GM18868 (cell line): ENCODE results near the gene ZKSCAN7.
"Not testable (repeated sequence)": the region's sequence is repeated elsewhere in the genome, so short reads cannot be mapped to it uniquely, and the experiment has no call there.

Experiments
- ATAC-seq: cut with Tn5 transposase; IDR thresholded peaks from one replicate; pipeline ENCODE4 v1.9.1; 2021; ENCODE audit warnings: mild to moderate bottlenecking, moderate library complexity; ENCODE audit not compliant: unreplicated experiment

ZKSCAN7 gene

GRCh38 chr3:44554626-44555592 lies at the start of gene ZKSCAN7:
ZKSCAN7 (plus strand) TSS chr3:44555193; CDS start chr3:44557048, 1,855 bp downstream.
- peak; percentile 83 for ATAC-seq

- no peak for ATAC-seq
Measured at GRCh38 chr3:44506556-44506955, 48.4 kb upstream of the ZKSCAN7 start.

GRCh38 chr3:44506961-44507360 lies 48.0 kb upstream of the ZKSCAN7 start:
- no peak for ATAC-seq

DNA sequence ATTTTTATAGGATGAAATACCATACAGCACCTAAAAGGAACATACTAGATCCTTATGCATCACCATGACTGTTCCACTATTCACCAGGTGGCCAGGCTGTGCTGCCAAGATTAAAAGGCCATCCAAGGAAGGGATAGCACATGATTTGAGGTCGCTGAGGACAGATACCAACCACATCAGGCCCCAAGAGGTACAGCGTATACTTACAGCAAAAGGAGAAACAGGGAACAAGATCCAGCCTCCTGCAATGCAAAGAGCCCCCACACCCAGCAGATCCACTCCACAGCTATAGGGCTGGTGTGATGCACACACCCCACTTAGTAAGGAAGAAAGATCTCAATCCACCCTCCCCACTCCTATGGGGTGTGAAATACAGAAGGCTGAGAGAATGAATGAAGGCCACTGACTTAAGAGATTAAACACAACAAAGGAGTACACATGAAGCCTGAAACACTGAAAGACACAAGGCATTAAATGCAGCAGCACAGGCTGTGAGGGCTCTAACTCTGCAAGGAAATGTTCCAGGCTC lies 45.5 kb upstream of the ZKSCAN7 start:
- peak; percentile 27 for ATAC-seq

DNA sequence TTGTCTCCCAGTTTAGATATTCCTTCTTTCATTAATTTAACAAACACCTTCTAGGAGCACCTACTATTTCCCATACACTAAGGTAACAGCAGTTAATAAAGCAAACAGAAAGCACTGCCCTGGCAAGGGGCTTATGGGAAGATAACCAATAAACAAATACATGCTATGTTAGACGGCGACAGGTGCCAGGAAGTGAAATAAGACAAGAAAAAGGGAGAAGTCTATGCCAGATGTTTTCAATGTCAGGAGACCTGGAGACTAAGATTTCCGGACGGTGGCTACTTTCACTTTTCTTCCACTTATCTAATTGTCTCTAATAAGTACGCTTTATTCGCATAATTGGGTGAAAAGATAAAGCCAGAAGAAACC lies 45.0 kb upstream of the ZKSCAN7 start:
- ATAC-seq = peak; percentile 46

GRCh38 chr3:44511238-44511566 lies 43.8 kb upstream of the ZKSCAN7 start:
- no peak for ATAC-seq

DNA sequence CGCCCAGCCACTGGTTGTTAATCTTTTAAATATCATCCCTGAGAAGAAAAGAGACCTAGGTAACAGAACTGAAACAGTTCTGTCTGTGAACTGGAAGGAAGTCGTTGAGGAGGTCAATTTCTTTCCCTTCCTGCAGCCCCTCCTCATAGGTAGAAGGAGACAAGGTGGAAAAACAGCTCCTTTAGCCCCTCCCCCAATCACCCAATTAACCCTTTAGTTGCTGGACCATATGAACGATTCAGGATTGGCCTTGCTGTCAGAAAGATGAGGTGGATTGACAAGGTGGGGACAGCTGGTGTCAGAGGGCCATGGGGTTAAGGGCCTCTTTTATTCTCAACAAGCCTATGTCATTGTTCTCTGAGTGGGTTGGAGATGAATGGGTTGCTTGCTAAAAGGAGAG lies 41.5 kb upstream of the ZKSCAN7 start:
- ATAC-seq = no peak

- no peak for ATAC-seq
Measured at GRCh38 chr3:44516230-44516629, 38.8 kb upstream of the ZKSCAN7 start.

GRCh38 chr3:44518782-44519156 lies 36.2 kb upstream of the ZKSCAN7 start:
- ATAC-seq = no peak

- ATAC-seq = no peak
Measured at GRCh38 chr3:44521721-44522120, 33.3 kb upstream of the ZKSCAN7 start.

GRCh38 chr3:44522494-44522933 lies 32.5 kb upstream of the ZKSCAN7 start:
- ATAC-seq = no peak

DNA sequence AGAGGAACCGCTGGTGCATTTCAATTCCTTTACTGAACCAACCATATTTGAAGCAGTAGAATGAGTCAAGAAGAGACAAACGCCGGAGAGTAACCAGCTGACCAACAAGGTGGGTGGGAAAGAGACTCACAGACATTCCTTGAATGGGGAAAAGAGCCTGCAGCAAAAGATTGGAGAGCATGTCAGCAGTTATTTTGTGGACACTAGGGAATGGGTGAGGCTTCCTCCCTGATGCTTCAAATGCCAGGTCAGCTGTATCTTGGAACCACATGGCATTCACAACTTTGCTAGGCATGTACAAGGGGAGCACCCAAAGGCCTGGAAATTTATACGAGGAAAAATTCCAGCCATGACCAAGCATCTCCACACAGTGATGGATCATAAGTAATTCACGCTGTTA lies 29.9 kb upstream of the ZKSCAN7 start:
- no peak for ATAC-seq

DNA sequence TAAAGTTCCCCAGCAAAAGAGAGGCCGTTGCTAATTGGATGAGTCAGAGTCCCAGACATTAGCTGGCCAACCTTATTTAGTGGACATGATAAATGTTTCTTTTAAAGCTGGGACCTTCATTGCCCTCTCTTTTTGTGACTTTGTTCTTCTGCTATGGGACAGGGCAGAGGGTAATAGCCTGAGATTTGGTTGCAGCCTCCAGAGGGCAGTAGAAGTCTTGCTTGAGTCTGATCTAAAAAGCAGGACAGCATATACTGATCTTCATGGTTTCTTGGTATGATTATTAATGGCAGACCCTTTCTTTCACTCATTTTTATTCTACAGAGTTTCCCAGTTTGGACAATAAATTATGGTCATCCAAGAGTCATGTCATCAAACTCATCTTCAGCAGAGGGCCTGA lies 25.1 kb upstream of the ZKSCAN7 start:
- ATAC-seq = no peak

- no peak for ATAC-seq
Measured at GRCh38 chr3:44530911-44531310, 24.1 kb upstream of the ZKSCAN7 start.

DNA sequence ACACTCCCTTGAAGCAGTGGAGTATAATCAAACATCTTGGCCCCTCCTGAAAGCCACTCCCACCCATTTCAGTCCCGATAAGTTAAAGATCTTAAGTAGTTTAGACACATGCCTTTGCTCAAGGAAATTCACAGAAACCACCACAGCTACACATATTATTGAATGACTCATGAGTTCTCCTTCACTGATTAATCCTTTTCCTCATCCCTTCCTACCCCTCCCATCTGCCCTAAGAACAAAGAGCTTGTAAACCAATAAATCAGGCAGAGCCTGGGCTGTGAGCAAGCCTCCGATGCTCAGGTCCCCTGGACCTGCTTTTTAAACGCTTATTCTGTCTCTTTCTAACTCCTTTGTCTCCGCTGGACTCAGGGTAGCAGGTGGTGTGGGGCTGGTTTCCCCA lies 20.3 kb upstream of the ZKSCAN7 start:
- ATAC-seq = not testable (repeated sequence)

DNA sequence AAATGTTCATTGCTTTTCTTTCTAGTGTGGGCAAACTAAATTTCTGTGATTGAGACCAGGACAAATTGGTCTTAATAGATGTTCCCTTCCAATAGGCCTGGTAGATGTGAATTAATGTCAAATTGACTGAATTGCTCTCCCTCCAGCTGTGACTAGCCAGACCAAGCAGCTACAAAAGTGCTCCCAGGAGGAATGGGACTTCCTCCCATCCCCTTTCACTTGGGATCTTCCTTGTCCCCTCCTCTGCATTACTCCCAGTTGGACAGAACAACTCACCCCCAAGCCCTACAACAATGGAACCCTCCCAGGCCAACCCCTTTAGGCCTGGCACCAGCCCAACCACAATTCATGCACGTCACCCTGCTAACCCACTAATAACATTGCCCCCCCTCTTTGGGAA lies 19.6 kb upstream of the ZKSCAN7 start:
- no peak for ATAC-seq

DNA sequence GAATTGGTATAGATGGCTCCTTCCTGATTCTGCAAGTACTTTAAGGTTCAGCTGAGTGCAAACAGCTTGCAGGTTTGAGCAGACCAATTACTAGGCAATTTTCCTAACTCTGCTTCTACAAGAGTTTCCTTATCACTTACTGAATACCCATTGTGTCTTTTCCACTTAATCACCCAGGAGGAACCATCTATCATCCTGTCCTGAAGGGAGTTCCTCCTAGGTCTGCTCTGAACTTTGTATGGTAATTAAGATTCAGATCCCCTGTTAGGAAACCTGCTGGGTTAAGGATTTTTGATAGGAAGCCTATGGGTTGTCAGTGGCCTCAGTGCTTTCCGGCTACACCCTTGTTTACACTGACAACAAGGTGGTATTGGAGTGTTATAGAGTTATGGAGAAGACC lies 10.2 kb upstream of the ZKSCAN7 start:
- ATAC-seq = not testable (repeated sequence)

GRCh38 chr3:44555723-44556122 lies 730 bp downstream of the ZKSCAN7 start:
- ATAC-seq = no peak

- ATAC-seq = no peak
Measured at GRCh38 chr3:44557074-44557473, 2.1 kb downstream of the ZKSCAN7 start.

- ATAC-seq = no peak
Measured at GRCh38 chr3:44561076-44561475, 6.1 kb downstream of the ZKSCAN7 start.

DNA sequence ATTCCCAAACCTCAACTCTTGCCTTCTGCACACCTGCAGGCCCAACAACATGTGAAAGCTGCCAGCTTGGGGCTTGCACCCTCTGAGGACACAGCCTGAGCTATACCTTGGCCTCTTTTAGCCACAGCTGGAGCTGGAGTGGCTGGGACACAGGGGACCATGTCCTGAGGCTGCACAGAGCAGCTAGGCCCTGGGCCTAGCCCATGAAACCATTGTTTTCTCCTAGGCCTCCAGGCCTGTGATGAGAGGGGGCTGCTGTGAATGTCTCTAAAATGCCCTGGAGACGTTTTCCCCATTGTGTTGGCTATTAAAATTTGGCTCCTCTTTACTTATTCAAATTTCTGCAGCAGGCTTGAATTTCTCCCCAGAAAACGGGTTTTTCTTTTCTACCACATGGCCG lies 7.2 kb downstream of the ZKSCAN7 start:
- no peak for ATAC-seq

DNA sequence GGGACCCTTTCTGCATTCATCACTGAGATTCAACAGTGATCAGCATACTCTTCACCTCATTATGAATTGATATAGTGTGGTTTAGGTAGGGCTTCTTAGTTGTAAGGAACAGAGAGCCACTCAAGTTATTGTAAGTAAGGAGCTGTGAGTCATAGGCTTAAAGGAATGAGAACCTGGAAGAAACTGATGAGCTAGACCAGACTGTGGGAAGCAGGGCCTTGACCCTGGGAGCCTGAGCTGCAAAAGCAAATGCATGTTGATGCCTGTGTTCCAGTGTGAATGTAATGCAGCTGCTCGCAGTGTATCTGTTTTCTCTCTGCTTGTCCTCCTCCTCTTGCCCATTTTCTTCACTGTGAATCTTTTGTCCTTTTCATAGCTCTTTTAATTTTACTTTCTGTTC lies 13.6 kb downstream of the ZKSCAN7 start:
- ATAC-seq = no peak

DNA sequence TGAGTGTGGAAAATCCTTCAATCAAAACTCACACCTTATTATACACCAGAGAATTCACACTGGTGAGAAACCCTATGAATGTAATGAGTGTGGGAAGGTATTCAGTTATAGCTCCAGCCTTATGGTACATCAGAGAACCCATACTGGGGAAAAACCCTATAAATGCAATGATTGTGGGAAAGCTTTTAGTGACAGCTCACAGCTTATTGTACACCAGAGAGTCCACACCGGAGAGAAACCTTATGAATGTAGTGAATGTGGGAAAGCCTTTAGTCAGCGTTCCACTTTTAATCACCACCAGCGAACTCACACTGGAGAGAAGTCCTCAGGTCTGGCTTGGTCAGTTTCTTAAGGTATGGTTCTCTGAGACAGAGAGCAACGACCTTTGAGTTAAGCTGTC lies 16.0 kb downstream of the ZKSCAN7 start:
- ATAC-seq = no peak
